GM19463 (cell line): ENCODE data around the gene GRB2.

Source experiments
- ATAC-seq: cut with Tn5 transposase; IDR thresholded peaks from one replicate; pipeline ENCODE4 v1.9.1; 2021; ENCODE audit warnings: mild to moderate bottlenecking, moderate library complexity; ENCODE audit not compliant: unreplicated experiment

GRB2 gene

GRCh38 chr17:75416006-75416405, 10.5 kb upstream of the GRB2 start:
- no peak for ATAC-seq

- ATAC-seq, result no peak
Observed at GRCh38 chr17:75414488-75414887, 9.0 kb upstream of the GRB2 start.

DNA sequence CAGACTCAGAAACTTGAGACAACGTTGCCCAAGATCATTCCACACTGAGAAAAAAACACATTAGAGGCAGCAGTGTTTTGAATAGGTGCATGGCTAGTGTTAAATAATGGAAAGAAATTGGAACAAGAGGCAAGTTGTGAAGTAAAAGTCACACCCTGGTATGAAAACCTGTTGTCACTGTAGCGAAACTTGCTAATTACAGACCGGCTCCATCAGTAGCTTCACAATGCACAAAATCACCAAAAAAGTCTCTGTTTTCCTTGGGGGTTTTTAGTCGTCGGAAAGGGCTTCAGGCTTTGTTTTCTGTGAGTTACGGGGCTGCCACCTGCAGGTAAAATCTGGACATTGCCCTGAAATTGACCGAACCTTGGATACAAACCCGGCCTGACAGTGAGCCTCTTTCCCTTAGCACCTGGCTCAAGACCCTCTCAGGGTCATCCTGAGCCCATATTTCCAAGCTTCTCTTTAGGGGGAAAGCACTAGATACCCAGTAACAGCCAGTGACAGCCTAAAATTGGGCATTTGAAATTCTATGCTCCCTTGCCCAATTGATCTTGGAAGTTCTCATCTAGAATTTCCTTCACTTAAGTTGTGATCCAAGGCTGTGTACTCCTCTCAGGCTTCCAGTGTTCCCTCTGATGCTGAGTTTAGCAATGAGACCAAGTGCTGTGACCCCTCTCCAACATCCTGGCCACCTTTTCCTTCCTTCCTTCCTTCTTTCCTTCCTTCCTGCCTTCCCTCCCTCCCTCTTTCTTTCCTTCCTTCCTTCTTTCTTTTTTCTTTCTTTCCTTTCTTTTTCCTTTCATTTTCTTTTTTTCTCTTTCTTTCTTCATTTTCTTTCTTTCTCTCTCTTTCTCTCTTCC, 7.2 kb upstream of the GRB2 start:
- ATAC-seq, result no peak

DNA sequence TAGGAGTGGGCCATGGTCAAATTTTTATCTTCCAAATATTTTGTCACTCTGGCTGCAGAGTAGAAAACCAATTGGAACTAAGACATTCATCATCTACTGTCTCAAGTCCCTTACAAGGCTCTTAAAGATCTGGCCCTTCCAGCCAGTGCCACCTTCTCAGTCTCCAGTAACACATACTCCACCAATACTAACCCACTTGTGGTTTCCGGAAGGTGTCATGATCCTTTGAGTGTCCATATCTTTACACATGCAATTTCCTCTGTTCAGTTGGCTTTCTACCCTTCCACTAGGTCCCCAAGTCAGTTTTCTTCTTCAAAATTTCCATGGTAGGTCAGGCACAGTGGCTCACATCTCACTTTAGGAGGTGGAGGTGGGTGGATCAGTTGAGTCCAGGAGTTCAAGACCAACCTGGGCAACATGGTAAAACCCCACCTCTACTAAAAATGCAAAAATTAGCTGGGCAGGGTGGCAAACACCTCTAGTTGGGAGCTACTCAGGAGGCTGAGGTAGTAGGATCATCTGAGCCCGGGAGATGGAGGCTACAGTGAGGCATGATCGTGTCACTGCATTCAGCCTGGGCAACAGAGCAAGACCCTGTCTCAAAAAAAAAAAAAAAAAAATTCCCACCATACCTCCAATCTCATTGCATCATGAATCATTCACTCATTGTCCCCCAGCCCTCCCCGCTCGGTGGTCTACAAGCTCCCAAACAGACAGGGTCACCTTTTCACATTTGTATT, 6.0 kb upstream of the GRB2 start:
- no peak for ATAC-seq

DNA sequence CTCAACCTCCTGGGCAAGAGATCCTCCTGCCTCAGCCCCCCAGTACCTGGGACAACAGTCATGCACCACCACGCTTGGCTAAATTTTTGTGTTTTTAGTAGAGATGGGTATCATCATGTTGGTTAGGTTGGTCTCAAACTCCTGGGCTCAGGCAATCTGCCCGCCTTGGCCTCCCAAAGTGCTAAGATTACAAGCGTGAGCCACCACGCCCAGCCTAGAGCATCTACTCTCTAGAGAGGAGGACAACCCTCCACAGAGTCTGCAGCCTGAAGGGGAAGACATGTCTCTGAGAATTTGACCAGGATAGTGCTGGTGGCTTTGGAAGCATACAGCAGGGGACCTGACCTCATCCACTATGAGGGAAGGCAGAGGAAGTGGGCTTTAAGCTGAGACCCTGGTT, 4.7 kb upstream of the GRB2 start:
- no peak for ATAC-seq

DNA sequence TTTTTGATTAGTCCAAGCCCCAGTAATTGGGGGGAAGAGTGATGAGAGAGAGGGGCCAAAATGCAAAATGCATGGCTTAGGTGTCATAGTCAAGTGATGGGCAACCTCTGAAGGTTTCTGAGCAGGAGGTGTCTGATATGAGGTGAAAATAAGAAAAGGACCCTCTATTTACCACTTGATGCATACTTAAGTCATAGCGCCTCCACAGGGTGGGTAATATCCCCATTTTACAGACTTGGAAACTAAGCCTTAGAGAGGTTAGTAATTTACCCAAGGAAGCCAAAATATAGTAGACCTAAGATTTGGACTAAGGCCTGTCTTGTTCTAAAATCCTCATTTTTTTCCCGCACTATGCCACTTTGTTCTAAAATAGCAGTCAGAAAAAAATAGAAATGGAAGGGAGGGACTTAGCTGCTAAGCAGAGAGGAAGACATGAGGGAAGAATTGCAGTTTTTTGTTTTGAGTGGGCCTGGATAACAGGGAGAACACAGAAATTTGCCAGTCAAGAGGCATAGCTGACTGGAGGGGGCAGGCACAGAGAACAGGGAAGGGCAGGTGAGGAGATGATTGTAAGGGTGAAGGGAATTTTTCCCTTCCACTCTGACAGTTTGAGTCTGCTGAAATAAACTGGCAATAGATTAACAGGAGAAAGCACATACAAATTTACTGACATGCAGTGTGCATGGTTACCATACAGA, 2.3 kb upstream of the GRB2 start:
- no peak for ATAC-seq

- ATAC-seq, result no peak
Observed at GRCh38 chr17:75406222-75406615, 741 bp upstream of the GRB2 start.

DNA sequence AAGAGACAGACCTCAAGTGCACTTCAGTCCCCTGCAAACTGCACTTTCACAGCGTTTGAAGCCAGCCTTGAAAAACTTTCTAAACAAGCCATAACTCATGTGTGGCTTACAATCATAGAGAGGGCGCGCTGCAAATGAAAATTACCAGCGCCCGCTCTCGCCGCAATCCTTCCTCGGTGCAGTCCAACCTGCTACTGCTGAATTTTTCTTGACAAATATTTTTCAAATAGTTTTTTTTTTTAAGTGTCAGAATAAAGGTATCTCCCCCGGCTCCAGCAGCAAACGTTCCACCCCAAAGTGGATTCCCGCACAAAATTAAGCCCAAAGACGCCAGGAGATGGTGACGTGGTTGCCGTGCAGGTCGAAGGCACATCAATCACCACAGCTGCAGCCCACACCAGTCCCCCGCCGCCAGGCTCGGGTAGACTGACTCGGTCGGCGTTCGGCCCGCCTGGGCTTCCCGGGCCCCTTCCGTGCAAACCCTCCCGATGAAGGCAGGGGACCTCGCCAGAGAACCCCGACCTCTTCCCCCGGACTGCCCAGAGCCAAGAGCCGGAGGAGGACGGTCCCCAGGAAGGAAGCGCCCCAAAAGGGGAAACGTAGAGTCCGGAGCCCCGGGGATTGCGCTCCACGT, 630 bp downstream of the GRB2 start:
- ATAC-seq, result no peak

DNA sequence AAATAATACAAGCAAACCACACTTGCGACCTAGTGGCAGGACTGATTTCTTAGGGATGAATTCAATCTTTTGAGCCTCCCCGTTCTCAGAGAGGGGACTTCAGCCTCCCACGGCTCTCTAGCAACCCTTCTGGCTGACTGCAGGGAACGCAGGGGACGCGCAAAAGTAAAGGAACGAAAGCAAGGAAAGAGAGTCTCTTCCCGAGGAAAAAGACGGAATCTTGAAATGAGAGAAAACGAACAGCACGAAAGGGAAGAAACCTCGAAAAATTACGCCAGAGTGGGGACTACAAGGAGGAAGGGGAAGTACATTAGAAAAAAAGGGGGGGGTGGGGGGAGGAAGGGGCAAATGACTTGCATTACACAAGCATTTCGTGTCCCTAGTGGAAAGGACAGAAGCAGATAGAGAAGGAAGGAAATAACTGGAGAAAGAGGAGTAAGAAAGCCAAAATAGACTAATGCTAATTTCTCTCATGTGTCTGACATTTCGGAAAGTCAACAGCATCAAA, 1.2 kb downstream of the GRB2 start:
- ATAC-seq, result no peak

GRCh38 chr17:75403131-75403530, 2.3 kb downstream of the GRB2 start:
- ATAC-seq, result no peak

DNA sequence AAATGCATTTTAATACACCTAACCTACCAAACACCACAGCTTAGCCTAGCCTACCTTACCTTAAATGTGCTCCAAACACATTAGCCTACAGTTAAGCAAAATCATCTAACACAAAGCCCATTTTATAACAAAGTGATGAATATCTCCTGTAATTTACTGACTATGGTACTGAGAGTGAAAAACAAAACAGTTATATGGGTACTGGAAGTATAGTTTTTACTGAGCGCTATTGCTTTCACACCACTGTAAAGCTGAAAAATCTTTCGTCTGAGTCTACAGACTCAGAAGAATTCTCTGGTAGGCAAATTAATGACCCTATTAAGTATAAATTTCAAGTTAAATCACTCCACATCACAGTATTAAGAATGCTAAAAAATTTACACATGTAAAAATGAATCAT, 3.5 kb downstream of the GRB2 start:
- no peak for ATAC-seq

GRCh38 chr17:75400326-75400939, 5.0 kb downstream of the GRB2 start:
- no peak for ATAC-seq

GRCh38 chr17:75398279-75398678, 7.2 kb downstream of the GRB2 start:
- ATAC-seq, result no peak

GRCh38 chr17:75397217-75397616, 8.3 kb downstream of the GRB2 start:
- ATAC-seq, result no peak

DNA sequence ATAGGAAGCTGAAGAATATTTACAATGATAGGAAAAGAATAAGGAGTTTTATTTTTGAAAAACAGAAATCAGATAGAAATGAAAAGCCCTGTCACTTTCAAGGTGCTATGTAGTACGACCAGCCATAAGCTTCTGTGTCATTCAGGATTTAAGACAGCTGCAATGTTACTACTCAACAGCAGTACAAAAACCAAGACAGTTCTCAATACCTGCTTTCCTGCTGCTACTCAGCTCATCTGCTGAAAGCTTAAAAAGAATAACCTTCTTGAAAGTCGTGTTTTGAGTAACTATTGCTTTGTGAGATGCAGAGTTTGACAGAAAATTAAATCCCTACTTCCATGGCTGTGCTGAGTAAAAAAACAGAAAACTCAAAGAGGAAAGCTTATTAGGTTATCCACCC, 8.7 kb downstream of the GRB2 start:
- no peak for ATAC-seq

DNA sequence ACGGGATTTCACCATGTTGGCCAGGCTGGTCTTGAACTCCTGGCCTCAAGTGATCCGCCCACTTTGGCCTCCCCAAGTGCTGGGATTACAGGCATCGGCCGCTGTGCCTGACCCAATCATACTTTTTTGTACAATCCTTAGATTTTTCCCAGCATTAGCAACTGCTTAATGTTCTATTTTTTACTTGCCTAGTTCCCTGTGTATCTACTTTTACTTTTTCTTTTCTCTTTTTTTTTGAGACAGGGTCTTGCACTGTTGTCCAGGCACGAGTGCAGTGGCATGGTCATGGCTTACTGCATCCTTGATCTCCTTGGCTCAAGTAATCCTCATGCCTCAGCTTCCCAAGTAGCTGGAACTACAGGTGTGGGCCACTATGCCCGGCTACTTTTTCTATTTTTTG, 9.5 kb downstream of the GRB2 start:
- ATAC-seq, result no peak

- no peak for ATAC-seq
Observed at GRCh38 chr17:75394332-75394918, 11.1 kb downstream of the GRB2 start.

GRCh38 chr17:75393523-75394331, 11.8 kb downstream of the GRB2 start:
- ATAC-seq, result peak; percentile 90

DNA sequence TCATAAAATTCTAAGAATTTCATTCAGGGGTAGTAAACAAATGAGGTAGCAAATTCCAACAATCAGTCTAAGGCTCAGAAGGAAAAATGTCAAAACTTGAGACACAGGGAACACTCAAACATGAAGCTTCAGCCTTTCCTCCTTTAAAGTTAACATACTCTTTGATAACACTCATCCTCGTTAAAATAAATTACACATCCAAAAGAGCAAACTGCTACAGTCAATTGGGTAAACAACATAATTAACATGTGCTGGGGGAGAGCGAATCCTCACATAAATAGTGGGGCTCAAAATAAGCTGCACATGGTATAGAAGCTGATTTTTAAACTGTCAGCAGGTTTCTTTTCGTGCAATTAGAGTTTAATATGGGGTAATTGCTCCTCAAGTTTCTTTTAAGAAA, 12.9 kb downstream of the GRB2 start:
- ATAC-seq, result no peak
